K562 (cell line): ENCODE results near the gene UBAC2.

Source experiments
- CBFB ChIP-seq: sonication (generic); formaldehyde crosslinking; IDR thresholded peaks from 2 replicates; pipeline ENCODE4 v1.4.0; 2020; ENCODE audit warnings: mild to moderate bottlenecking, missing genetic modification reagents
- CTCF ChIP-seq, 3 experiments: IDR thresholded peaks in 2 of 3; conservative IDR thresholded peaks in 1 of 3; 2 replicates each; pipeline ENCODE4 v1.5.1; 2011 to 2012; ENCODE audit warnings: low read length in 3 of 3, mild to moderate bottlenecking in 3 of 3, control low read depth in 2 of 3, improper control_type of control experiment in 1 of 3, inconsistent platforms in 1 of 3, low read depth in 1 of 3, mixed read lengths in 1 of 3, moderate library complexity in 1 of 3; ENCODE audit not compliant: insufficient read depth in 2 of 3
- ETV1 ChIP-seq: fragments of 450-650 bp; conservative IDR thresholded peaks from 2 replicates; pipeline ENCODE4 v1.6.1; 2016; ENCODE audit warnings: missing genetic modification characterization, control low read depth, low read depth, missing compliant biosample characterization
- HSF4 ChIP-seq: fragments of 250-450 bp; sonication (Bioruptor Pico); IDR thresholded peaks from 2 replicates; pipeline ENCODE4 v2.1.2; 2022; ENCODE audit warnings: mild to moderate bottlenecking, moderate library complexity, borderline replicate concordance
- JUNB ChIP-seq: fragments of 450-650 bp; formaldehyde crosslinking; conservative IDR thresholded peaks from 2 replicates; pipeline ENCODE4 v1.4.0; 2020; ENCODE audit warnings: mild to moderate bottlenecking
- LEF1 ChIP-seq: fragments of 450-650 bp; IDR thresholded peaks from 2 replicates; pipeline ENCODE4 v1.6.1; 2016; ENCODE audit warnings: mild to moderate bottlenecking
- PHF8 ChIP-seq: fragments of 200-600 bp; sonication (generic); IDR thresholded peaks from 2 replicates; pipeline ENCODE4 v1.6.1; 2012; ENCODE audit warnings: mixed run types, mild to moderate bottlenecking, inconsistent platforms, low read length, moderate library complexity, borderline replicate concordance
- RBM39 ChIP-seq: fragments of 200-400 bp; formaldehyde crosslinking; optimal IDR thresholded peaks from 2 replicates; pipeline ENCODE3; 2018; ENCODE audit warnings: low read depth, low read length
- RFX7 ChIP-seq: fragments of 250-450 bp; sonication (Bioruptor Pico); IDR thresholded peaks from 2 replicates; pipeline ENCODE4 v1.5.1; 2021; ENCODE audit warnings: mild to moderate bottlenecking
- TBP ChIP-seq: optimal IDR thresholded peaks from 2 replicates; pipeline ENCODE3; 2011; ENCODE audit warnings: low read depth, low read length, improper control_type of control experiment
- ZBTB17 ChIP-seq: fragments of 450-650 bp; formaldehyde crosslinking; IDR thresholded peaks from 2 replicates; pipeline ENCODE4 v1.4.0; 2020; ENCODE audit warnings: mild to moderate bottlenecking
- ZNF12 ChIP-seq: sonication (generic); formaldehyde crosslinking; IDR thresholded peaks from 2 replicates; pipeline ENCODE4 v1.4.0; 2020; ENCODE audit warnings: mild to moderate bottlenecking, missing genetic modification reagents

GRCh38 chr13:99391781-99392469 lies 191.3 kb downstream of the UBAC2 start:
- no peak for TF ChIP-seq CTCF (IDR thresholded peaks at IDR 0.05 in 2 of 3, conservative IDR thresholded peaks at IDR 0.05 in 1 of 3; ENCODE audit: insufficient read depth in 2 of 3, low read depth in 1 of 3, low read length in 3 of 3)
- TF ChIP-seq ZBTB17 (CRISPR knock-in tag), result no peak
- no peak for TF ChIP-seq RBM39
- TF ChIP-seq PHF8, result no peak
- TF ChIP-seq LEF1, result no peak
- no peak for TF ChIP-seq HSF4 (CRISPR knock-in tag)
- TF ChIP-seq RFX7 (CRISPR knock-in tag), result no peak
- TF ChIP-seq TBP, result no peak
- TF ChIP-seq JUNB, result no peak
- TF ChIP-seq CBFB (CRISPR knock-in tag), result no peak
- no peak for TF ChIP-seq ETV1 (tag)
- no peak for TF ChIP-seq ZNF12 (CRISPR knock-in tag)
